GM15510 (cell line): ENCODE results near the gene TTF1.

Experiments
- POLR2A ChIP-seq: IDR thresholded peaks from 3 replicates; pipeline ENCODE4 v1.6.1; 2011; ENCODE audit warnings: borderline replicate concordance; ENCODE audit not compliant: insufficient read length; ENCODE audit errors: extremely low read depth

Gene TTF1

DNA sequence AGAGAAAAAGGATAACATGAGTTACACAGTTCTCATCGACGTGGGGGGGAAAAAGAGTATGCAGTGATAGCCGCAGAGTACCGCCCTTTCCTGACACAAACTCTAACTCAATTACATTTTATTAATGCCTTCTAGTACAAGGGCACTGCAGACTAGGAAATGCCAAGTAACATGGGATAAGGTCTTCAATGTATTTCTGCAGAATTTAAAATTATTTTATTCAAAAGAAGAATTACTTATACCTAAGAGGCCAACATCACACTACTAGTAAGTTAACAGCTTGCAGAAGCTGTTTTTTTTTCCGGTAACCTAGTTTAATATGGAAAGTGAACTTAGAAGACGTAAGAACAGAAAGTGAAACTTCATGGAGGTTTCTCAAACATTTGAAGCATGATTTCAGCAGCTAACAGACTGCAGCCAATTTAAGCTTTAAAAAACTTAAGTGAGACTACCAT is 55.8 kb downstream of the TTF1 start:
- no peak for TF ChIP-seq POLR2A

GRCh38 chr9:132348676-132349075 is 58.0 kb downstream of the TTF1 start:
- TF ChIP-seq POLR2A: no peak

- TF ChIP-seq POLR2A: no peak
These were observed 60.5 kb downstream of the TTF1 start for GRCh38 chr9:132346177-132346576.

GRCh38 chr9:132341177-132341840 is 65.3 kb downstream of the TTF1 start:
- TF ChIP-seq POLR2A: no peak

- TF ChIP-seq POLR2A: no peak
These were observed 72.3 kb downstream of the TTF1 start for GRCh38 chr9:132334364-132334763.

GRCh38 chr9:132333556-132333955 is 73.1 kb downstream of the TTF1 start:
- no peak for TF ChIP-seq POLR2A

- TF ChIP-seq POLR2A: no peak
These were observed 78.1 kb downstream of the TTF1 start for GRCh38 chr9:132328580-132328979.

DNA sequence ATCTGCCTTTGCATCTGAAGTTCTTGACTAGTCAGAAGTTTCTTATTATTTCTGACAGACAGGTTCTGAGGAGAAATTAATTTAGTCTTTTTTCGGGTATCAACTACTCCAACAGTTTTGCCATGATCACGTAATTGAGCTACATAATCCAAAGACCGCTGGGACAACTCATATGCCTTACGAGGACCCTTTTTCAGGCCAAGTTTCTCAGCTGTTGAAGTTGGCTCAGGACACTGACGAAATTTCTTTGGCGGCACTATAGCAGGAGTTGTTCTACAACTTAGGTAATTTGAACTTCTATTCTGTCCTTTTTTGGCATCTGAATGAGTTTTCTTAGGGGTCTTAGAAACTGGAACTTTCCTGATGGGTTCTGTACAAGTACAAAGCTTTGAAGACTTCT is 79.1 kb downstream of the TTF1 start:
- TF ChIP-seq POLR2A: no peak
